Aortic smooth muscle cell (primary cell): Measurements from ENCODE around the gene ATP2B3. TPM values are rescaled to one million over a fixed set of nuclear protein-coding genes. Genes with fewer than 3 reads are reported as not detected.

Experiments used
- total RNA-seq: library from RNA; depleted of rRNA; stranded (reverse); fragments of >200 nt; gene quantifications from 2 replicates; pipeline ENCODE4 v1.2.3, GENCODE V29; 2014

The ATP2B3 gene
- not detected in 2 replicates for total RNA-seq

GRCh38 chrX:153517423-153517822 is at the start of gene ATP2B3:
ATP2B3 (plus strand) TSS chrX:153517642; CDS start chrX:153536248, 18,606 bp downstream.

DNA sequence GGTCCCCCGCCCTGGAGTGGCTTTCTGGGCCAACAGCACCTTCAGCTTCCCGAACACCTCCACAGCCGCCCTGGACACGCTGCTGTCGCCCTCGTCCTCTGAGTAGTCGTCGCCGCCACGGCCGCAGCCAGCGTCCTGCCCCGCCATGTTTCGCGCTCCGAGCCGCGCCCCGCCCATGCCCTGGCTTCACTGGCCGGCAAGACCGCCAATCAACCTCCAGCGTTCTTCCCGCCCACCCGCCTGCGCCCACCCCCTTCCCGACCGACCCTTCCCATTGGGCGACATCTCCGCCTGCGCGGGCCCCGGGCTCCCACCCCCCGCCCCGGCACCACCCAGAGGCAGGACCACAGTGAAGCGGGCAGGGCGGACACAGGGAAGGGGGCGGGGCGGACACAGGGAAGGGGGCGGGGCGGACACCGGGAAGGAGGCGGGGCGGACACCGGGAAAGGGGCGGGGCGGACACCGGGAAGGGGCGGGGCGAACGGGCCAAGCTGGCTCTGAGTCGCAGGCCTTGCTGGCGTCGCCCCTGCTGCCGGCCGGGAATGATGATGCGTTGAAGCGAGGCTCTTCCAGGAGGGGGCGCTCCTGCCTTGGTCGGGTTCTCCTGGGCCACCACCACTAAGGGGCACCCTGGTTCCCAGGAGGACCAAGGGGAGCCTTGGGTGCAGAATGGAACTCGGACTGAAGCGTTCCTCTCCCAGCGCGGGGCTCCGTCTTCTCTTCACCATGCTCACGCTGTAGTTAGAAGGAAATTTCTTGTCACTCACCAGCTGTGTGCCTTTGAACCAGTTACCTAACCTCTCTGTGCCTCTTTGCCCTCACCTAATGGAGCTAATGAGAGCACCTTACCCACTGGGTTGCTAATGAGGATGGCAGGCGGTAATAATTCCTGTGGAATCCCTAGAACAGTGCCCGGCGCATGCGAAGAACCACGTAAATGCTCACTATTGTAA is 46.8 kb upstream of the ATP2B3 start, which contains the start of gene HAUS7:
HAUS7 (minus strand) TSS at position 166 of the 953 bp plus-strand sequence; CDS start at position 147, 19 bp downstream.

DNA sequence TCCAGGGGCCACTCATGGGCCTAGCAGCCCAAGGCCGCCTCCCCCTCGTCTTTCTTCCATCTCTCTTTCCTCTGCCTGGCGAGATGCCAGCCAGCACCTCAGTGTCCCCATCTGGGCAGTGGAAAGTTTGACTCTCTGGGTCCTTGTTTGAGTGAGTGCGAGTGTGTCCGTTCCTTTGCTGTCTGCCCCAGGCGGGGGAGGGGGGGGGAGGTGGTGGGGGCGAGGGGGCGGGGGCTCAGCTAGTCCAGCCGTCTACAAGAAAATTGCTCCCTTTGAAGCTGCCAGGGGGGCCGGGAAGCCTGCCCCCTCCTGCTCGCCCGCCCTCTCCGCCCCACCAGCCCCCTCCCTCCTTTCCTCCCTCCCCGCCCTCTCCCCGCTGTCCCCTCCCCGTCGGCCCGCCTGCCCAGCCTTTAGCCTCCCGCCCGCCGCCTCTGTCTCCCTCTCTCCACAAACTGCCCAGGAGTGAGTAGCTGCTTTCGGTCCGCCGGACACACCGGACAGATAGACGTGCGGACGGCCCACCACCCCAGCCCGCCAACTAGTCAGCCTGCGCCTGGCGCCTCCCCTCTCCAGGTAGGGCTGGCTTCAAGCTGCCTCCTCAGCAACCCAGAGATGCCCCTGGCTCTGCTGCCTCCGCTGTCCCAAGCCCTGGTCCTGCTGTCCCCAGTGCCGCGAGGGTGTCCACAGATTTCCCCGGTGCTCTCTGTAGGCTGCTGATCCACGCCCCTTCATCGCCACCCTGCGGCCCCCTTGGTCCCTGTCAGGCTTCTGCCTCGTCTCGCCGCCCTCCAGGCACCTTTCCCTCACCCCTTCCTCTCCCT is 22.7 kb upstream of the ATP2B3 start, which contains the start of gene BGN:
BGN (plus strand) TSS at position 440 of the 821 bp plus-strand sequence. CDS start 9,652 bp downstream, outside the sequence.

DNA sequence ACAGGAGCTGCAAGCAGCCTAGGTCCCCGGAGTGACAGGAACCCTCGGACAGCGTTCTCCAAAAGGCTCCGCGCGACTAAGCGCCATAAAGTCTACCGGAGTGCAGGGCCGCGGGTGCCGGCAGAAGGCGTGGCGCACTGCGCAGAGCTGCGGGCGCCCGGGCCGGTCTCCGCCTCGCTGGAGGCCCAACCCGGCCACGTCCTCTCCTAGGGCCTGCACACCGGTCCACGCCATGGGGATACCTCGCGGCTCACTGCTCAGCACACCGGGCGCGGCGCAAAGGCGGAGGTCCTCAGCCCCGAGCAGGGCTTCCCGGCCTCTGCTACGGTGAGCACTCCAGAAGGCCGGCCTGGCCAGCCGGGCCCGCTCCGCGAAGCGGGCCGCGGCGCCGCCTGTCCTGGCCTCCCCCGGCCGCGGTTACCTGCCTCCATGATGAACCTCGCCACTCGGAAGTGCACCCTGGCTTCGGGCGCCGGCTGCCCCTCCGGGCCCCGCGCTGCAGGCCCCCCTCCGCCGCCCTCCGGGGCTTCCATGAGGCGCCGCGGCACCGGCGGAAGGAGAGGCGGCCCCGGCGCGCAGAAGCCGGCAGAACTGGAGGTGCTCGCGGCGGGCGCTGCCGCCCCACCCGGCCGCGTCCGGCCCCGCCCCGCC is 81.2 kb downstream of the ATP2B3 start, which contains the start of gene CCNQ:
CCNQ (minus strand) TSS at position 599 of the 651 bp plus-strand sequence; CDS start at position 533, 66 bp downstream.

Other genes with a start within 250 kb of the ATP2B3 start
- gene PNMA6F, start 195.9 kb upstream of the ATP2B3 start, total RNA-seq = not detected in 2 replicates
- gene ZNF275, start 183.5 kb upstream of the ATP2B3 start, total RNA-seq = 6.3 and 7.8 TPM in 2 replicates
- not detected in 2 replicates for gene PNMA6E, start 116.3 kb upstream of the ATP2B3 start, total RNA-seq
- under 0.01 TPM in 2 replicates for gene ZFP92, start 106.2 kb upstream of the ATP2B3 start, total RNA-seq
- 3.5 and 4.9 TPM in 2 replicates for gene TREX2, start 71.6 kb upstream of the ATP2B3 start, total RNA-seq
- gene HAUS7, start 47.1 kb upstream of the ATP2B3 start, total RNA-seq = 14.3 TPM in 2 replicates
- 56.3 and 168 TPM in 2 replicates for gene BGN, start 22.7 kb upstream of the ATP2B3 start, total RNA-seq
- 28.3 and 30.9 TPM in 2 replicates for gene CCNQ, start 81.5 kb downstream of the ATP2B3 start, total RNA-seq
- not detected in 2 replicates for gene DUSP9, start 129.6 kb downstream of the ATP2B3 start, total RNA-seq
- gene PNCK, start 156.2 kb downstream of the ATP2B3 start, total RNA-seq = under 0.01 and 0.06 TPM in 2 replicates
- 9.5 and 11.9 TPM in 2 replicates for gene SLC6A8, start 170.3 kb downstream of the ATP2B3 start, total RNA-seq
- gene BCAP31, start 206.7 kb downstream of the ATP2B3 start, total RNA-seq = 171 and 208 TPM in 2 replicates
- 13.6 and 14.7 TPM in 2 replicates for gene ABCD1, start 207.2 kb downstream of the ATP2B3 start, total RNA-seq
- 4.3 and 7.5 TPM in 2 replicates for gene PLXNB3, start 246.6 kb downstream of the ATP2B3 start, total RNA-seq